ENCODE data around the gene PPWD1.
"Not testable (repeated sequence)": the region's sequence is repeated elsewhere in the genome, so short reads cannot be mapped to it uniquely, and the experiment has no call there.

PPWD1 gene

GRCh38 chr5:65562731-65563701, at the start of gene PPWD1, which contains the start of gene CENPK:
PPWD1 (plus strand) TSS chr5:65563296; CDS start chr5:65563311, 15 bp downstream.
CENPK (minus strand) TSS chr5:65563168; CDS start chr5:65554907, 8,261 bp downstream.
- peak; percentile 90 for DNase-seq (ENCODE audit: low read depth)

GRCh38 chr5:65525726-65526125, 37.4 kb upstream of the PPWD1 start:
- no peak for DNase-seq (ENCODE audit: low read depth)

GRCh38 chr5:65530904-65531303, 32.2 kb upstream of the PPWD1 start:
- DNase-seq (ENCODE audit: low read depth): no peak

- DNase-seq (ENCODE audit: low read depth): peak; percentile 2
Measured at GRCh38 chr5:65535529-65535987, 27.5 kb upstream of the PPWD1 start.

GRCh38 chr5:65539827-65540226, 23.3 kb upstream of the PPWD1 start:
- DNase-seq (ENCODE audit: low read depth): no peak

GRCh38 chr5:65544473-65544872, 18.6 kb upstream of the PPWD1 start:
- DNase-seq (ENCODE audit: low read depth): no peak

GRCh38 chr5:65546141-65546540, 17.0 kb upstream of the PPWD1 start:
- DNase-seq (ENCODE audit: low read depth): no peak

GRCh38 chr5:65548281-65548680, 14.8 kb upstream of the PPWD1 start:
- no peak for DNase-seq (ENCODE audit: low read depth)

- DNase-seq (ENCODE audit: low read depth): no peak
Measured at GRCh38 chr5:65553941-65554340, 9.2 kb upstream of the PPWD1 start.

GRCh38 chr5:65555287-65555686, 7.8 kb upstream of the PPWD1 start:
- DNase-seq (ENCODE audit: low read depth): no peak

GRCh38 chr5:65556181-65556580, 6.9 kb upstream of the PPWD1 start:
- no peak for DNase-seq (ENCODE audit: low read depth)

GRCh38 chr5:65556718-65557117, 6.4 kb upstream of the PPWD1 start:
- no peak for DNase-seq (ENCODE audit: low read depth)

- no peak for DNase-seq (ENCODE audit: low read depth)
Measured at GRCh38 chr5:65563777-65564176, 681 bp downstream of the PPWD1 start.

- no peak for DNase-seq (ENCODE audit: low read depth)
Measured at GRCh38 chr5:65566505-65566904, 3.4 kb downstream of the PPWD1 start.

GRCh38 chr5:65570598-65571226, 7.6 kb downstream of the PPWD1 start:
- no peak for DNase-seq (ENCODE audit: low read depth)

GRCh38 chr5:65577141-65577540, 14.0 kb downstream of the PPWD1 start:
- peak; percentile 64 for DNase-seq (ENCODE audit: low read depth)

- DNase-seq (ENCODE audit: low read depth): no peak
Measured at GRCh38 chr5:65588694-65589093, 25.6 kb downstream of the PPWD1 start.

- DNase-seq (ENCODE audit: low read depth): not testable (repeated sequence)
Measured at GRCh38 chr5:65601761-65602160, 38.7 kb downstream of the PPWD1 start.

GRCh38 chr5:65611524-65611923, 48.4 kb downstream of the PPWD1 start:
- no peak for DNase-seq (ENCODE audit: low read depth)

- DNase-seq (ENCODE audit: low read depth): no peak
Measured at GRCh38 chr5:65612298-65612907, 49.3 kb downstream of the PPWD1 start.

- no peak for DNase-seq (ENCODE audit: low read depth)
Measured at GRCh38 chr5:65620021-65620420, 56.9 kb downstream of the PPWD1 start.

- not testable (repeated sequence) for DNase-seq (ENCODE audit: low read depth)
Measured at GRCh38 chr5:65621961-65622360, 58.9 kb downstream of the PPWD1 start.

GRCh38 chr5:65623482-65623881, 60.4 kb downstream of the PPWD1 start:
- DNase-seq (ENCODE audit: low read depth): no peak
